Lung (tissue), 12 donors: ENCODE results near the gene TSPEAR. TPM values are rescaled to one million over a fixed set of nuclear protein-coding genes. Genes with fewer than 3 reads are reported as not detected.

Experiments used
- ATAC-seq: fragments of 200-7000 bp; cut with Tn5 transposase; one replicate; pipeline ENCODE4 v1.9.1; 2020; ENCODE audit warnings: moderate number of reproducible peaks; ENCODE audit not compliant: insufficient read depth, low FRiP score
- DNase-seq, 3 donors: peaks; one replicate each; pipeline ENCODE4 v3.0.0-alpha.2; 2013 to 2017
- H3K27ac ChIP-seq, 2 donors: one replicate each; pipeline ENCODE4 v1.5.1; 2013; ENCODE audit warnings: mild to moderate bottlenecking in 2 of 2, moderate library complexity in 2 of 2, control low read depth in 1 of 2, inconsistent platforms in 1 of 2, low read depth in 1 of 2, low read length in 1 of 2
- H3K27me3 ChIP-seq, 3 donors: one replicate each; pipeline ENCODE4 v1.5.1; 2013; ENCODE audit warnings: low read length in 2 of 3; ENCODE audit not compliant: control insufficient read depth in 3 of 3, insufficient read depth in 3 of 3
- H3K36me3 ChIP-seq, 4 donors: one replicate each; pipeline ENCODE4 v1.5.1; 2013; ENCODE audit warnings: low read length in 4 of 4, mild to moderate bottlenecking in 1 of 4, moderate library complexity in 1 of 4; ENCODE audit not compliant: control insufficient read depth in 4 of 4, insufficient read depth in 4 of 4
- H3K4me1 ChIP-seq, 5 donors: one replicate each; pipeline ENCODE4 v1.5.1; 2013; ENCODE audit warnings: low read length in 5 of 5, mild to moderate bottlenecking in 2 of 5, moderate library complexity in 1 of 5; ENCODE audit not compliant: control insufficient read depth in 5 of 5, insufficient read depth in 5 of 5
- H3K4me3 ChIP-seq: one replicate; pipeline ENCODE4 v1.5.1; 2013; ENCODE audit warnings: mild to moderate bottlenecking, control low read depth, moderate library complexity
- H3K9ac ChIP-seq, 2 donors: one replicate each; pipeline ENCODE4 v1.5.1; 2013; ENCODE audit warnings: low read length in 2 of 2, control low read depth in 1 of 2; ENCODE audit not compliant: insufficient read depth in 1 of 2
- H3K9me3 ChIP-seq, 4 donors: one replicate each; pipeline ENCODE4 v1.5.1; 2013; ENCODE audit warnings: low read length in 3 of 4, mild to moderate bottlenecking in 1 of 4, moderate library complexity in 1 of 4; ENCODE audit not compliant: control insufficient read depth in 4 of 4, insufficient read depth in 3 of 4
- WGBS, 2 donors: extraction: QIAGEN DNeasy Blood & Tissue Kit; methylation state at CpG; one replicate each; pipeline ENCODE4 v1.1.7; 2013; 5-methylcytosine and 5-hydroxymethylcytosine counted together
- polyA plus RNA-seq, 2 donors: library from polyadenylated mRNA; stranded (reverse); fragments of 200-250 nt; gene quantifications; one replicate each; pipeline ENCODE4 v1.2.1, GENCODE V29; 2013
- total RNA-seq, 2 donors: library from RNA; depleted of rRNA in 1 of 2; stranded (reverse); fragments of >200 nt in 1 of 2; gene quantifications; one replicate each; pipeline ENCODE4 v1.2.1, GENCODE V29; 2014 to 2021
- TF ChIP-seq, protein P1 (sequence below): IDR thresholded peaks from 2 replicates; pipeline ENCODE4 v1.5.1; 2012; ENCODE audit warnings: mild to moderate bottlenecking; ENCODE audit errors: control extremely low read depth, extremely low read depth
- donor health status: control.
- donor health status: control.
- donor health status: Bipolar disorder and iron deficiency.
- donor health status: healthy.
- donor health status: DM: yes; HTN: yes; CAD: no.

TSPEAR gene
- total and polyA plus RNA-seq, 4 donors = 0.02 to 2.1 (median 0.27) TPM

DNA sequence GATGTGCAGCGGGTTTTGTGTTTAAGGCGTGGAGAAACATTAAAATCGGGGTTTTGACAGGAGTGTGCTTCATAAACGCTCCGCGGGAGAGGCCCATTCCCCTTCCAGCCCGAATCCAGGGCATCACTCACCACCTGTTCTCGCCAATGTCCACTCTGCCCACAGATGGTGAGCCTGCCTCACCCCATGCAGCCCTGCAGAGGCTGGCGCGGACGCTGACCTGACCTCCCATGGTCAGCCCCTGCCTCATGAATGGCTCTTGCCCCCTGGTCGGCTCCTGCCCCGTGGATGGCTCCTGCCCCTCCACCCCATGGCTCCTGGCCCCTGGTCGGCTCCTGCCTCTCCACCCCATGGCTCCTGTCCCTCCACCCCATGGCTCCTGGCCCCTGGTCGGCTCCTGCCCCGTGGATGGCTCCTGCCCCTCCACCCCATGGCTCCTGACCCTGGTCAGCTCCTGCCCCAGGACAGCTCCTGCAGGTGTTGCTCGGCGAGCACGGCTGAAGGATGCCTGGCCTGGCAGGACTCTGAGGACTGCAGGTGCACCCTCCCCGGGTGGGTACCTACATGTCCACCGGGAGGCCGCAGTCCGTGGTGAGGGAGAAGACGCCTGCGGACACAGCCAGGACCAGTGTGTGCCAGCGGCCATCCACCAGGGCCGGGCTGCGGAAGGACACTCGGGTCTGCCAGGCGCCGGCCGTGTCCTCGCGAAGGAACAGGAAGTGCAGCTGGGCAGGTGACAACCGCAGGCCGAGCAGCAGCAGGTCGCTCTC is 178.1 kb downstream of the TSPEAR start:
- H3K36me3 ChIP-seq = no peaks in the 10 kb centered on the region
- no peak for ATAC-seq
- TF ChIP-seq, protein P1, sequence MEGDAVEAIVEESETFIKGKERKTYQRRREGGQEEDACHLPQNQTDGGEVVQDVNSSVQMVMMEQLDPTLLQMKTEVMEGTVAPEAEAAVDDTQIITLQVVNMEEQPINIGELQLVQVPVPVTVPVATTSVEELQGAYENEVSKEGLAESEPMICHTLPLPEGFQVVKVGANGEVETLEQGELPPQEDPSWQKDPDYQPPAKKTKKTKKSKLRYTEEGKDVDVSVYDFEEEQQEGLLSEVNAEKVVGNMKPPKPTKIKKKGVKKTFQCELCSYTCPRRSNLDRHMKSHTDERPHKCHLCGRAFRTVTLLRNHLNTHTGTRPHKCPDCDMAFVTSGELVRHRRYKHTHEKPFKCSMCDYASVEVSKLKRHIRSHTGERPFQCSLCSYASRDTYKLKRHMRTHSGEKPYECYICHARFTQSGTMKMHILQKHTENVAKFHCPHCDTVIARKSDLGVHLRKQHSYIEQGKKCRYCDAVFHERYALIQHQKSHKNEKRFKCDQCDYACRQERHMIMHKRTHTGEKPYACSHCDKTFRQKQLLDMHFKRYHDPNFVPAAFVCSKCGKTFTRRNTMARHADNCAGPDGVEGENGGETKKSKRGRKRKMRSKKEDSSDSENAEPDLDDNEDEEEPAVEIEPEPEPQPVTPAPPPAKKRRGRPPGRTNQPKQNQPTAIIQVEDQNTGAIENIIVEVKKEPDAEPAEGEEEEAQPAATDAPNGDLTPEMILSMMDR = no peak
- no peak overlapping the region for H3K9ac ChIP-seq
- no peak overlapping the region for H3K27ac ChIP-seq
- H3K4me3 ChIP-seq = no peak overlapping the region
- WGBS, 2 donors = 91 to 94% methylated on average over 36 to 37 of the region's 37 CpGs
- DNase-seq = no peak
- H3K27me3 ChIP-seq = no peaks in the 10 kb centered on the region
- peaks cover 0 to 4% (median 0%) of the 10 kb centered on the region in 4 donors for H3K9me3 ChIP-seq
- no peaks in the 10 kb centered on the region for H3K4me1 ChIP-seq

DNA sequence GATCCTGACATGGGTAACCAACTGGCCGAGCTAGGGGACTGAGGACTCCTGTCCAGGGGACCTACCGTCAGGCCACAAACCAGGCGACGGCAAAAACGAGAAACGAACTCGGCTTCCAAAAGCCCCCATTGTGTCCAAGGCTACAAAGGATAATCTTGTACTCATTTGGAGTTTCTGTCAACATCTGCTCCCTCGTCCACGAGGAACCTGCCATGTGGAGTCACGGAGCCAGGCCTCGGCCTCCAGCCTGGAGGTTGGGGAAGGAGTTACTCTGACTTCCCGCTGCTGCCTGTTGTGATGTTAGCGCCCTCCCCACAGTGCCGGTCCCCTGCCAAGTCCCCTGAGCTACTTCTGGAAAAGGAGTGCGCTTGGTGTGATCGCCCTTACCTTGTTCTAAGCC is 178.7 kb downstream of the TSPEAR start:
- TF ChIP-seq, protein P1 = no peak
- no peak overlapping the region for H3K4me3 ChIP-seq
- H3K27ac ChIP-seq = no peak overlapping the region
- H3K9ac ChIP-seq = no peak overlapping the region
- DNase-seq = no peak
- no peaks in the 10 kb centered on the region for H3K27me3 ChIP-seq
- peaks cover 0 to 4% (median 0%) of the 10 kb centered on the region in 4 donors for H3K9me3 ChIP-seq
- 90 to 92% methylated on average over 16 of the region's 16 CpGs for WGBS, 2 donors
- H3K4me1 ChIP-seq = no peaks in the 10 kb centered on the region
- no peaks in the 10 kb centered on the region for H3K36me3 ChIP-seq
- ATAC-seq = no peak

DNA sequence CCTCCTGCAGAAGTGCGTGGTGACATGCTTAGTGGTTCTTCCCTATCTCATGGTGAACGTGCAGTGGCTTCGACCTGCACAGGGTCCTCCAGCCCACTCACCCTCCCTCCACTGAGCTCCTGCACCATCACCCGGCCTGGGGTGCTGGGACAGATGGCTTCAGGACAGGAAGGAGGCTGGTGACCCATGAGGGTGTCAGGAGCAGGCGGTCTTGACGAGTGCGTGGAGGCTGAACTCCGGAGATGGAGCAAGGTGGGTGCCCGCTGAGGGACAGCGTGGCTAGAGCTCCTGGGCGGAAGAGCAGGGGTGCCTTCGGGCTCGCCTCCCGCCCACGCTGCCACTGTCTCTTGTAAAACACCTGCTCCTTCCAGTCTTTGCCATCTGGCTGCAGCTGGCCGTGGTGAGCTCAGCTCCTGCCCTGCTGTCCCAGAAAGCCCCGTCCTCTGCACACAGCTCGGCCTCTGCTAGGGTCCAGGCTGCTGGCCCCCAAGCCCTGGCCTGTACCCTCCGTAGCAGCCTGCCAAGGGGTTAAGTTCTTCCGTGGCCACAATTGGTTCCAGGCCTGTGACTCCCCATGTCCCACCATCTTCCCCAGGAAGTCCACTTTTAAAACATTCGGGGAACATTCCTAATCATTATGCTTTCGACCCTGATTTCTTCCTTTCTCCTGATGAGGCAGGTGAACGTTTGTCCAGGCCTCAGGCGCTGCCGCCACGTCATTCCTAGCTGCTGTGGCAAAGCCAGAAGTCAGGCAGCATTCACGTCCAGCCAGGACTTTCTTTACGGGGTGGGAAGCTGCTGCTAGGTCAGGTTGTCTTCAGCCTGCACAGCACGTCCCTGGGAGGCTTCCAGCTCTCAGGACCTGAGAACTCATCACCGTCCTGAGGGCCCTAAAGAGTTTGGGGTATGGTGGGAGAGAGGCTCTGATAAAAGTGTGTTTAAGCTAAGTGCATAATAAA is 179.5 kb downstream of the TSPEAR start:
- H3K36me3 ChIP-seq = no peaks in the 10 kb centered on the region
- no peak overlapping the region for H3K4me3 ChIP-seq
- no peak overlapping the region for H3K9ac ChIP-seq
- H3K27ac ChIP-seq = no peak overlapping the region
- peaks cover 0 to 4% (median 0%) of the 10 kb centered on the region in 4 donors for H3K9me3 ChIP-seq
- H3K4me1 ChIP-seq = no peaks in the 10 kb centered on the region
- no peaks in the 10 kb centered on the region for H3K27me3 ChIP-seq
- DNase-seq (no peak), ATAC-seq (no peak)
- TF ChIP-seq, protein P1 = no peak
- 83 to 89% methylated on average over 30 of the region's 30 CpGs for WGBS, 2 donors
